DND-41 (cell line): ENCODE data around the gene PTPRG.

Experiments used
- ATAC-seq: fragments of 200-7000 bp; cut with Tn5 transposase; 3 replicates; pipeline ENCODE4 v1.9.1; 2021; ENCODE audit warnings: low read depth; ENCODE audit not compliant: insufficient read depth
- DNase-seq: peaks from one replicate; pipeline ENCODE4 v3.0.0-alpha.2; 2020
- H2AFZ ChIP-seq: 2 replicates; pipeline ENCODE4 v1.6.0; 2012; ENCODE audit warnings: low read depth, low read length
- H3K27ac ChIP-seq: 2 replicates; pipeline ENCODE4 v1.5.1; 2012; ENCODE audit warnings: low read length, inconsistent platforms
- H3K27me3 ChIP-seq: fragments of 200-600 bp; sonication (generic); 2 replicates; pipeline ENCODE4 v1.6.0; 2012; ENCODE audit warnings: low read length, mild to moderate bottlenecking, inconsistent platforms; ENCODE audit not compliant: insufficient read depth, poor library complexity
- H3K36me3 ChIP-seq: 2 replicates; pipeline ENCODE4 v1.5.1; 2012; ENCODE audit warnings: low read length, inconsistent platforms; ENCODE audit not compliant: insufficient read depth
- H3K4me1 ChIP-seq: 2 replicates; pipeline ENCODE4 v1.5.1; 2012; ENCODE audit warnings: mild to moderate bottlenecking, low read length; ENCODE audit not compliant: insufficient read depth
- H3K4me2 ChIP-seq: 2 replicates; pipeline ENCODE4 v1.6.0; 2012; ENCODE audit warnings: mild to moderate bottlenecking, moderate library complexity, low read length, inconsistent platforms; ENCODE audit not compliant: insufficient read depth
- H3K4me3 ChIP-seq, 2 experiments: fragments of 200-600 bp in 1 of 2; shearing (Covaris generic) in 1 of 2; 2 replicates each; pipeline ENCODE4 v1.5.1; 2012 to 2016; ENCODE audit warnings: inconsistent platforms in 2 of 2, low read length in 2 of 2, mild to moderate bottlenecking in 2 of 2, low read depth in 1 of 2, moderate library complexity in 1 of 2
- H3K79me2 ChIP-seq: 2 replicates; pipeline ENCODE4 v1.6.0; 2012; ENCODE audit warnings: low read length, inconsistent platforms; ENCODE audit not compliant: insufficient read depth
- H3K9ac ChIP-seq: 2 replicates; pipeline ENCODE4 v1.6.0; 2012; ENCODE audit warnings: low read depth, mild to moderate bottlenecking, inconsistent platforms, low read length, moderate library complexity
- H3K9me3 ChIP-seq: 2 replicates; pipeline ENCODE4 v1.5.1; 2012; ENCODE audit warnings: low read length, moderate library complexity, mild to moderate bottlenecking, inconsistent platforms; ENCODE audit not compliant: insufficient read depth, severe bottlenecking
- H4K20me1 ChIP-seq: 2 replicates; pipeline ENCODE4 v1.6.0; 2012; ENCODE audit warnings: low read length; ENCODE audit not compliant: insufficient read depth
- CTCF ChIP-seq: IDR thresholded peaks from 2 replicates; pipeline ENCODE4 v1.5.1; 2012; ENCODE audit warnings: borderline replicate concordance, low read length, moderate library complexity, mild to moderate bottlenecking; ENCODE audit not compliant: poor library complexity, severe bottlenecking; ENCODE audit errors: extremely low read depth
- EZH2 ChIP-seq: IDR thresholded peaks from 3 replicates; pipeline ENCODE4 v1.6.1; 2012; ENCODE audit warnings: borderline replicate concordance, low read depth, mild to moderate bottlenecking, moderate library complexity, low read length, inconsistent platforms; ENCODE audit not compliant: severe bottlenecking

PTPRG gene

DNA sequence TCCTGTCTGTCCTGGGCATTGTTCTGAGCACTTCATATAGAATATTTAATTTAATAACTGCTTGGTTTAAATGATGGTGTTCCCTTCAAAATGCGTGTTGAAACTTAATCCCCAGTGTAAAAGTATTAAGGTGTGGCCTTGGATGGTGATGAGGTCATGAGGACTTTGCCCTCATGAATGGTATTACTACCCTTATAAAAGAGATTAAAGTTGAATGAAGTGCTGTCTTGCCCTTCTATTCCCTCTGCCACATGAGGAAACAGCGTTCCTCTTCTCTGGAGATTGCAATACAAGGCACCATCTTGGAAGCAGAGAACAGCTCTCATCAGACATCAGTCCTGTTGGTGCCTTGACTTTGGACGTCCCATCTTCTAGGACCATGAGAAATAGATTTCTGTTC is 374.4 kb downstream of the PTPRG start:
- ATAC-seq (no peak), DNase-seq (no peak)
- H3K9me3 ChIP-seq = peaks cover 2% of the 10 kb centered on the region
- TF ChIP-seq EZH2 (no peak), CTCF (no peak)
- H3K36me3 ChIP-seq = no peaks in the 10 kb centered on the region
- H3K79me2 ChIP-seq = no peaks in the 10 kb centered on the region
- H3K27me3 ChIP-seq = no peaks in the 10 kb centered on the region
- no peak overlapping the region for H3K9ac ChIP-seq
- H3K4me1 ChIP-seq = peaks cover 6% of the 10 kb centered on the region; the same call in 1 of the 2 replicates
- no peak overlapping the region for H3K4me2 ChIP-seq
- H3K4me3 ChIP-seq = no peak overlapping the region
- H3K27ac ChIP-seq = no peak overlapping the region
- H2AFZ ChIP-seq = no peak overlapping the region
- H4K20me1 ChIP-seq = no peaks in the 10 kb centered on the region; the same call in 1 of the 2 replicates

DNA sequence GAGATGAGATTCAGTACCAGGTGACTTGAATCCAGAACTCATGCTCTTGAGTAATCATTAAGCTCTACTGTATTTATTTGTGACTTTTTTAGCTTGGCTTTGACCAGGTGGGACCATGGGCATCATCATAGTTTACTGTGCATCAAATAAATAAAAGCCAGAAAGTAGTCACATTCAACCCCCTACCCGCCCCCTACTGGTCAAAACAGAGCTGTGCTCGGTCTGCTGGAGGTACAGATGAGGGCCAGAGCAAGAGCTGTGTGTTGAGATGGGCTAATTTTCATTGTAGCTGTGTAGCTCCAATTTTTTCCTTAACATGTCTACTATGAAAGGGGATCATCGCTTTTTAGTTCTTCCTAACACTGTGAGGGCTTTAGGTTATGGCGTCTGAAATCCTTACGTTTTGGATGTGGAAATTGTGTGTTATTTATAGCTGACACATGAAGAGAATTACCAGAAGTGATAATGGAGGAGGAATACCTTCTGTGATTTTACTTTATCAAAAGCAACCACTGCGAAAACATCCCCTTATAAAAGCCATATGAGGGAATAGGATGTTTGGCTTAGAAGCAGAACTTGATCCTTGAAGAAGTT is 375.1 kb downstream of the PTPRG start:
- TF ChIP-seq CTCF = peak; percentile 64
- no peak for TF ChIP-seq EZH2
- Histone ChIP-seq H2AFZ (no peak overlapping the region), H3K4me2 (no peak overlapping the region), H3K27ac (no peak overlapping the region), H3K27me3 (no peaks in the 10 kb centered on the region), H3K9ac (no peak overlapping the region), H3K4me1 (peaks cover 6% of the 10 kb centered on the region; the same call in 1 of the 2 replicates), H4K20me1 (no peaks in the 10 kb centered on the region; the same call in 1 of the 2 replicates), H3K79me2 (no peaks in the 10 kb centered on the region), H3K9me3 (peaks cover 2% of the 10 kb centered on the region), H3K36me3 (no peaks in the 10 kb centered on the region), H3K4me3 (no peak overlapping the region)
- DNase-seq = peak; percentile 38
- ATAC-seq = peak; percentile 58; the same call in 2 of the 3 replicates

- Histone ChIP-seq H3K4me2 (no peak overlapping the region), H2AFZ (no peak overlapping the region), H3K27ac (no peak overlapping the region), H3K79me2 (no peaks in the 10 kb centered on the region), H3K4me1 (peaks cover 6% of the 10 kb centered on the region; the same call in 1 of the 2 replicates), H3K36me3 (no peaks in the 10 kb centered on the region), H4K20me1 (no peaks in the 10 kb centered on the region; the same call in 1 of the 2 replicates), H3K9ac (no peak overlapping the region), H3K4me3 (no peak overlapping the region), H3K9me3 (peaks cover 2% of the 10 kb centered on the region), H3K27me3 (no peaks in the 10 kb centered on the region)
- TF ChIP-seq EZH2 (no peak), CTCF (no peak)
- ATAC-seq = no peak
- no peak for DNase-seq
Measured at GRCh38 chr3:61937477-61937876, 376.1 kb downstream of the PTPRG start.
